HEK293 (cell line): ENCODE data around the gene ADAMTSL3.

Source experiments
- CTCF ChIA-PET: fragments of 350-600 bp; formaldehyde crosslinking; extraction: SDS; loops from one replicate; lab custom pipeline; 2021; ENCODE audit warnings: antibody characterized with exemption; lab: Yijun Ruan, JAX
- POLR2A ChIA-PET: fragments of 300-600 bp; formaldehyde crosslinking; extraction: SDS; loops from one replicate; lab custom pipeline; 2020; ENCODE audit warnings: antibody characterized with exemption, inconsistent platforms; lab: Yijun Ruan, JAX
- H3K27ac ChIP-seq: fragments of 200-500 bp; sonication (Bioruptor generic); 2 replicates; pipeline ENCODE4 v1.5.1; 2014; ENCODE audit warnings: low read depth, low read length, control low read depth, inconsistent platforms; ENCODE audit errors: extremely low read depth
- H3K36me3 ChIP-seq, 2 experiments: fragments of 200-500 bp in 1 of 2; sonication (Bioruptor generic) in 1 of 2; 1 replicate in 1 of 2; 2 replicates in 1 of 2; pipeline ENCODE4 v1.5.1; 2014 to 2017; ENCODE audit warnings: inconsistent platforms in 2 of 2, low read length in 2 of 2; ENCODE audit not compliant: control insufficient read depth in 2 of 2, insufficient read depth in 1 of 2
- H3K4me1 ChIP-seq: fragments of 200-500 bp; sonication (Bioruptor generic); 2 replicates; pipeline ENCODE4 v1.5.1; 2014; ENCODE audit warnings: mild to moderate bottlenecking, low read length, inconsistent platforms; ENCODE audit not compliant: control insufficient read depth, insufficient read depth
- H3K4me3 ChIP-seq: 2 replicates; pipeline ENCODE4 v1.5.1; 2011; ENCODE audit warnings: low read depth, mild to moderate bottlenecking, control low read depth, low read length, moderate library complexity
- H3K9me3 ChIP-seq: fragments of 200-500 bp; sonication (Bioruptor generic); 2 replicates; pipeline ENCODE4 v1.5.1; 2014; ENCODE audit warnings: low read depth, low read length, inconsistent platforms; ENCODE audit not compliant: control insufficient read depth, insufficient read depth
- BCL11A ChIP-seq: fragments of 450-650 bp; formaldehyde crosslinking; IDR thresholded peaks from 2 replicates; pipeline ENCODE4 v1.5.1; 2016; ENCODE audit warnings: low read depth, missing biosample characterization, missing genetic modification characterization
- GLIS1 ChIP-seq: fragments of 450-650 bp; formaldehyde crosslinking; IDR thresholded peaks from 2 replicates; pipeline ENCODE4 v1.5.1; 2016; ENCODE audit warnings: missing biosample characterization, missing genetic modification characterization
- HOXA7 ChIP-seq: sonication (generic); formaldehyde crosslinking; IDR thresholded peaks from 2 replicates; pipeline ENCODE4 v1.8.1; 2022; ENCODE audit warnings: missing genetic modification reagents, borderline replicate concordance
- KLF16 ChIP-seq: fragments of 450-650 bp; formaldehyde crosslinking; IDR thresholded peaks from 2 replicates; pipeline ENCODE4 v1.5.1; 2017; ENCODE audit warnings: missing biosample characterization, missing genetic modification characterization
- MYNN ChIP-seq: fragments of 450-650 bp; formaldehyde crosslinking; IDR thresholded peaks from 2 replicates; pipeline ENCODE4 v1.5.1; 2016; ENCODE audit warnings: missing biosample characterization, missing genetic modification characterization, borderline replicate concordance
- RBAK ChIP-seq: fragments of 450-650 bp; formaldehyde crosslinking; IDR thresholded peaks from 2 replicates; pipeline ENCODE4 v1.5.1; 2016; ENCODE audit warnings: missing biosample characterization, missing genetic modification characterization
- TCF7L2 ChIP-seq: IDR thresholded peaks from 2 replicates; pipeline ENCODE4 v1.6.1; 2011; ENCODE audit warnings: low read depth, mild to moderate bottlenecking, inconsistent platforms, low read length, moderate library complexity, borderline replicate concordance
- TRIM28 ChIP-seq: IDR thresholded peaks from 2 replicates; pipeline ENCODE4 v1.6.1; 2011; ENCODE audit warnings: low read length, control low read depth, borderline replicate concordance
- ZNF169 ChIP-seq: fragments of 450-650 bp; formaldehyde crosslinking; IDR thresholded peaks from 2 replicates; pipeline ENCODE4 v1.5.1; 2016; ENCODE audit warnings: missing biosample characterization, missing genetic modification characterization
- ZNF19 ChIP-seq: fragments of 450-650 bp; formaldehyde crosslinking; IDR thresholded peaks from 2 replicates; pipeline ENCODE4; 2016; ENCODE audit warnings: missing biosample characterization, missing genetic modification characterization, low read depth
- ZNF202 ChIP-seq: fragments of 450-650 bp; formaldehyde crosslinking; IDR thresholded peaks from 2 replicates; pipeline ENCODE4 v1.5.1; 2016; ENCODE audit warnings: missing biosample characterization, missing genetic modification characterization, borderline replicate concordance
- ZNF214 ChIP-seq: fragments of 450-650 bp; formaldehyde crosslinking; IDR thresholded peaks from 2 replicates; pipeline ENCODE4 v1.5.1; 2017; ENCODE audit warnings: missing biosample characterization, mild to moderate bottlenecking, missing genetic modification characterization, borderline replicate concordance
- ZNF266 ChIP-seq: fragments of 450-650 bp; formaldehyde crosslinking; IDR thresholded peaks from 2 replicates; pipeline ENCODE4 v1.5.1; 2016; ENCODE audit warnings: missing biosample characterization, missing genetic modification characterization, low read depth
- ZNF274 ChIP-seq, 2 experiments: fragments of 200-500 bp in 1 of 2; fragments of 450-650 bp in 1 of 2; sonication (Bioruptor generic) in 1 of 2; formaldehyde crosslinking in 1 of 2; IDR thresholded peaks; 2 replicates each; pipeline versions ENCODE4 v1.5.1 to v1.6.1; 2014 to 2016; ENCODE audit warnings: borderline replicate concordance in 1 of 2, inconsistent platforms in 1 of 2, low read length in 1 of 2, missing biosample characterization in 1 of 2, missing genetic modification characterization in 1 of 2
- ZNF391 ChIP-seq: fragments of 450-650 bp; formaldehyde crosslinking; IDR thresholded peaks from 2 replicates; pipeline ENCODE4 v1.5.1; 2016; ENCODE audit warnings: low read depth, missing biosample characterization, missing genetic modification characterization, borderline replicate concordance
- ZNF398 ChIP-seq: fragments of 450-650 bp; formaldehyde crosslinking; IDR thresholded peaks from 2 replicates; pipeline ENCODE4 v1.5.1; 2017; ENCODE audit warnings: missing biosample characterization, missing genetic modification characterization
- ZNF433 ChIP-seq: fragments of 450-650 bp; formaldehyde crosslinking; IDR thresholded peaks from 2 replicates; pipeline ENCODE4 v1.5.1; 2016; ENCODE audit warnings: missing biosample characterization, missing genetic modification characterization, low read depth
- ZNF449 ChIP-seq: fragments of 450-650 bp; formaldehyde crosslinking; IDR thresholded peaks from 2 replicates; pipeline ENCODE4 v1.5.1; 2017; ENCODE audit warnings: missing biosample characterization, mild to moderate bottlenecking, missing genetic modification characterization, moderate library complexity
- ZNF473 ChIP-seq: fragments of 450-650 bp; formaldehyde crosslinking; IDR thresholded peaks from 2 replicates; pipeline ENCODE4 v1.5.1; 2017; ENCODE audit warnings: missing biosample characterization, missing genetic modification characterization
- ZNF558 ChIP-seq: fragments of 450-650 bp; formaldehyde crosslinking; IDR thresholded peaks from 2 replicates; pipeline ENCODE4 v1.5.1; 2016; ENCODE audit warnings: missing biosample characterization, missing genetic modification characterization
- ZNF621 ChIP-seq: fragments of 450-650 bp; formaldehyde crosslinking; IDR thresholded peaks from 2 replicates; pipeline ENCODE4 v1.5.1; 2017; ENCODE audit warnings: missing biosample characterization, missing genetic modification characterization
- ZNF660 ChIP-seq: fragments of 450-650 bp; IDR thresholded peaks from 2 replicates; pipeline ENCODE4 v1.5.1; 2018; ENCODE audit warnings: missing biosample characterization, mild to moderate bottlenecking, missing genetic modification characterization
- ZNF692 ChIP-seq: fragments of 450-650 bp; formaldehyde crosslinking; IDR thresholded peaks from 2 replicates; pipeline ENCODE4 v1.5.1; 2016; ENCODE audit warnings: missing biosample characterization, missing genetic modification characterization
- ZNF785 ChIP-seq: fragments of 450-650 bp; formaldehyde crosslinking; IDR thresholded peaks from 2 replicates; pipeline ENCODE4 v1.5.1; 2016; ENCODE audit warnings: missing biosample characterization, missing genetic modification characterization
- TF ChIP-seq, protein P1 (sequence below): fragments of 450-650 bp; formaldehyde crosslinking; IDR thresholded peaks from 2 replicates; pipeline ENCODE4 v1.5.1; 2016; ENCODE audit warnings: missing biosample characterization, missing genetic modification characterization, low read depth

ADAMTSL3 gene

GRCh38 chr15:83919319-83919830 is 265.5 kb downstream of the ADAMTSL3 start:
- H3K4me1 ChIP-seq: peaks cover 2% of the 10 kb centered on the region
- no peaks in the 10 kb centered on the region for H3K9me3 ChIP-seq
- no peaks in the 10 kb centered on the region for H3K36me3 ChIP-seq
- TF ChIP-seq ZNF274 (IDR thresholded peaks at IDR 0.05; ENCODE audit: low read length) (no peak), ZNF274 (tag by site-specific recombination; IDR thresholded peaks at IDR 0.05; ENCODE audit: borderline replicate concordance) (no peak), ZNF621 (tag by site-specific recombination) (no peak), ZNF391 (tag by site-specific recombination) (no peak), ZNF433 (tag by site-specific recombination) (no peak), ZNF169 (tag by site-specific recombination) (no peak), ZNF214 (no peak), ZNF473 (tag by site-specific recombination) (no peak), RBAK (tag by site-specific recombination) (no peak), TRIM28 (no peak), ZNF692 (no peak), ZNF558 (tag by site-specific recombination) (no peak), ZNF398 (no peak), GLIS1 (tag by site-specific recombination) (no peak), ZNF266 (tag by site-specific recombination) (no peak), HOXA7 (no peak), ZNF785 (no peak), MYNN (tag by site-specific recombination) (no peak), ZNF660 (tag by site-specific recombination) (no peak)
- TF ChIP-seq, protein P1, sequence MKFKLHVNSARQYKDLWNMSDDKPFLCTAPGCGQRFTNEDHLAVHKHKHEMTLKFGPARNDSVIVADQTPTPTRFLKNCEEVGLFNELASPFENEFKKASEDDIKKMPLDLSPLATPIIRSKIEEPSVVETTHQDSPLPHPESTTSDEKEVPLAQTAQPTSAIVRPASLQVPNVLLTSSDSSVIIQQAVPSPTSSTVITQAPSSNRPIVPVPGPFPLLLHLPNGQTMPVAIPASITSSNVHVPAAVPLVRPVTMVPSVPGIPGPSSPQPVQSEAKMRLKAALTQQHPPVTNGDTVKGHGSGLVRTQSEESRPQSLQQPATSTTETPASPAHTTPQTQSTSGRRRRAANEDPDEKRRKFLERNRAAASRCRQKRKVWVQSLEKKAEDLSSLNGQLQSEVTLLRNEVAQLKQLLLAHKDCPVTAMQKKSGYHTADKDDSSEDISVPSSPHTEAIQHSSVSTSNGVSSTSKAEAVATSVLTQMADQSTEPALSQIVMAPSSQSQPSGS (tag by site-specific recombination): no peak
- ChIA-PET POLR2A (no interaction called here), CTCF (no interaction called here)
- H3K4me3 ChIP-seq: no peak overlapping the region
- no peak overlapping the region for H3K27ac ChIP-seq

DNA sequence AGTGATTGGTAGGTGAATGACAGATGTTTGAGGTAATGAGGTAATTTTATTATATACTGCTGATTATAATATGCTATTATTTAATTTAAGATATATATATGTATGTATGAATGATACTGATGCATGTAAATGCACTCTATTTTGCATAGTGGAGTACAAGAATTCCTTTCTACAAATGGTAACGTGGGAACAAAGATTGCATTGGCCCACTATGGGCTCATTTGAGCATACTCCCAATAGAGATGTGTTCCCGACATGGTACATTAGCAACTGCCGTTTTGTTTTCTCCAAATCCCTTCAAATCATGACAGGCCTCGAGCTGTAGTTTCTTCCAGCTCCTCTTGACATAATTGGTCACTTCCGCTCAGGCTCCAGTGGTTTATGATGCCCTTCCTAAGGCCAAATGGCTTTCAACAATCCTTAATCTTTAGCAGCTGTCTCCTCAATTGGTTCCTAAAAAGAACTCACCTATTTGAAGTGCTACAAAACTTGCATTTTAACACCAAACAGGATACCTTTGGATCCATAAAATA is 266.1 kb downstream of the ADAMTSL3 start:
- ChIA-PET CTCF (no interaction called here), POLR2A (interaction anchor here (0.6 kb wide), 1 partner anchor 73 kb away, joined by 4 read pairs; no protein-coding TSS in a partner anchor)
- H3K9me3 ChIP-seq: no peaks in the 10 kb centered on the region
- no peaks in the 10 kb centered on the region for H3K36me3 ChIP-seq
- H3K27ac ChIP-seq: no peak overlapping the region
- H3K4me1 ChIP-seq: peaks cover 2% of the 10 kb centered on the region
- no peak overlapping the region for H3K4me3 ChIP-seq
- TF ChIP-seq ZNF558 (tag by site-specific recombination): no peak
- TF ChIP-seq ZNF202 (tag by site-specific recombination): no peak
- TF ChIP-seq TCF7L2: no peak
- TF ChIP-seq, protein P1 (tag by site-specific recombination): no peak
- no peak for TF ChIP-seq ZNF398
- TF ChIP-seq KLF16 (tag by site-specific recombination): no peak
- no peak for TF ChIP-seq BCL11A (tag by site-specific recombination)
- TF ChIP-seq ZNF449 (tag by site-specific recombination): no peak
- no peak for TF ChIP-seq ZNF19 (tag by site-specific recombination)
